NCI-H524 treated with DMSO at 0.1 percent for 48 hours (cell line): Measurements from ENCODE around the gene ABR.
A peak's percentile ranks its signal among the peaks of the same experiment; 100 is the strongest.
"Not testable (repeated sequence)": the region's sequence is repeated elsewhere in the genome, so short reads cannot be mapped to it uniquely, and the experiment has no call there.

Experiments used
- DNase-seq: peaks from one replicate; lab custom pipeline; 2025; lab: John Stamatoyannopoulos, UW

ABR gene

GRCh38 chr17:1071103-1071825 is 108.5 kb downstream of the ABR start:
- no peak for DNase-seq

- DNase-seq, result no peak
These were observed 109.4 kb downstream of the ABR start for GRCh38 chr17:1070411-1070810.

- no peak for DNase-seq
These were observed 109.9 kb downstream of the ABR start for GRCh38 chr17:1069847-1070246.

GRCh38 chr17:1068356-1068755 is 111.4 kb downstream of the ABR start:
- no peak for DNase-seq

GRCh38 chr17:1067282-1067956 is 112.4 kb downstream of the ABR start:
- no peak for DNase-seq

GRCh38 chr17:1065416-1065815 is 114.4 kb downstream of the ABR start:
- DNase-seq, result not testable (repeated sequence)

GRCh38 chr17:1060991-1061390 is 118.8 kb downstream of the ABR start:
- no peak for DNase-seq

GRCh38 chr17:1059131-1059795 is 120.5 kb downstream of the ABR start:
- DNase-seq, result no peak

GRCh38 chr17:1058423-1059130 is 121.2 kb downstream of the ABR start:
- no peak for DNase-seq

- no peak for DNase-seq
These were observed 123.0 kb downstream of the ABR start for GRCh38 chr17:1056761-1057160.

- DNase-seq, result no peak
These were observed 123.8 kb downstream of the ABR start for GRCh38 chr17:1055751-1056645.

GRCh38 chr17:1055231-1055630 is 124.5 kb downstream of the ABR start:
- DNase-seq, result no peak

- DNase-seq, result no peak
These were observed 125.1 kb downstream of the ABR start for GRCh38 chr17:1054656-1055055.

GRCh38 chr17:1053661-1054360 is 126.0 kb downstream of the ABR start:
- DNase-seq, result no peak

- peak; percentile 45 for DNase-seq
These were observed 128.5 kb downstream of the ABR start for GRCh38 chr17:1050996-1051925.

- DNase-seq, result peak; percentile 62
These were observed 129.4 kb downstream of the ABR start for GRCh38 chr17:1050246-1050995.

GRCh38 chr17:1049446-1050225 is 130.1 kb downstream of the ABR start:
- DNase-seq, result no peak

GRCh38 chr17:1048516-1049115 is 131.2 kb downstream of the ABR start:
- not testable (repeated sequence) for DNase-seq
